Astrocyte of the hippocampus (primary cell): ENCODE results near the gene RBAK.
"Not testable (repeated sequence)": the region's sequence is repeated elsewhere in the genome, so short reads cannot be mapped to it uniquely, and the experiment has no call there.

ENCODE experiments used
- DNase-seq: peaks from one replicate; pipeline ENCODE4 v3.0.0; 2011; ENCODE audit warnings: low read depth, low spot score

Gene RBAK

GRCh38 chr7:5050676-5051075 lies 5.0 kb downstream of the RBAK start:
- DNase-seq, result no peak

- not testable (repeated sequence) for DNase-seq
Measured at GRCh38 chr7:5051731-5052130, 6.1 kb downstream of the RBAK start.

DNA sequence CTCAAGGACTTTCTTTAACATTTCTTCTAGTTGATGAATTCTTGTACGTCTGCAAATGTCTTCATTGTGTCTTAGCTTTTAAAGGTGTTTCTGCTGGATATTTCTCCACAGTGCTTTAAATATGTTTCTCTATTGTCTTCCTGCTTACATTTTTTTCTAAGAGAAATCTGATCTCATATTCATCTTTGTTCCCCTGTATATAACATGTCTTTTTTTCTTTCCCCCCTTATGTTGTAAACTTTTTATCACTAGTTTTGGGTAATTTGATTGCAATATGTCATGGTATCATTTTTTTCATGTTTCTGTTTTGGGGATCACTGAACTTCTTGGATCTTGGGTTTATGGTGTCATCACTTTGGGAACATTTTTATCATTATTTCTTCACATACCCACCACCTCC lies 7.5 kb downstream of the RBAK start:
- no peak for DNase-seq

GRCh38 chr7:5063698-5064097 lies 18.0 kb downstream of the RBAK start:
- no peak for DNase-seq

- DNase-seq, result no peak
Measured at GRCh38 chr7:5064391-5065106, 18.9 kb downstream of the RBAK start.

GRCh38 chr7:5065107-5065407 lies 19.4 kb downstream of the RBAK start:
- DNase-seq, result no peak

- DNase-seq, result no peak
Measured at GRCh38 chr7:5068521-5068920, 22.9 kb downstream of the RBAK start.

GRCh38 chr7:5070206-5070605 lies 24.5 kb downstream of the RBAK start:
- no peak for DNase-seq

- DNase-seq, result not testable (repeated sequence)
Measured at GRCh38 chr7:5075187-5075586, 29.5 kb downstream of the RBAK start.

DNA sequence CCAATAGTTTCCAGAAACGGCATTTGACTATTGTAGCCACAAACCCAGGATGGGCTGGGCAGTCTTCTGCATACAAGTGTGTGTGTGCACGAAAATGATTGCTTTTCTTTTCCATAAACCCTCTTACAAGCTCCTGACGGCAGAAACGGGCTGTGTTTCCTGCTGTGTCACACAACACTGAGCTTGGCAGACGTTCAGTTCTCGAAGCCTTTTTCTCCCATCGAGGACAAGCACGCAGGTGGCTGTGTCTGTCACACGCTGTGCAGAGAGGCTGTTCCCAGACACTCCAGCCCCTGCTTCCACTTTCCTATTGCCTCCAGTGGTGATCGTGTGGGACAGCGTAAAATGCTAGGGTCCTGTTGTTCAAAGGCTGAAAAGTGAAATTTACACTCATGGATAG lies 32.1 kb downstream of the RBAK start:
- DNase-seq, result peak; percentile 26

DNA sequence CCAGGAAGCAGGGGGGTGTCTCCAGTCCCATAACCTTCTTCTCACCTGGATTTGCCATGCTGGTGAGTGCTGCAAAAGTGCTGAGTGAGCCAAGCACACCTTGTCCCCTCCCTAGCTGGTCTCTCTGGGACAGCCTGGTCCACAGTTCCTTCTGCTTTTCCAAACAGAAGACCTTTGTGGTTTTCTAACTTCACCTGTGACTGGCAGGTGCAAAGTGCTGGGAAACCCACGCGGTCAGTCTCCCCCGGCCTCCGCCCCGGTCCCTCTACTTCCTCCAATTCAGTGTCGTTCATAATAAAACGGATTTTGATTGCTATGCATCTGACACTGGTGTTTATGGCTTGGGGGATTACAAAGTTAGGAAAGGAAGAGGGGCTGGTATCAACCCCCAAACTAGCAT lies 37.1 kb downstream of the RBAK start:
- no peak for DNase-seq

- DNase-seq, result no peak
Measured at GRCh38 chr7:5083311-5083711, 37.7 kb downstream of the RBAK start.

GRCh38 chr7:5086256-5086655 lies 40.6 kb downstream of the RBAK start:
- DNase-seq, result no peak

DNA sequence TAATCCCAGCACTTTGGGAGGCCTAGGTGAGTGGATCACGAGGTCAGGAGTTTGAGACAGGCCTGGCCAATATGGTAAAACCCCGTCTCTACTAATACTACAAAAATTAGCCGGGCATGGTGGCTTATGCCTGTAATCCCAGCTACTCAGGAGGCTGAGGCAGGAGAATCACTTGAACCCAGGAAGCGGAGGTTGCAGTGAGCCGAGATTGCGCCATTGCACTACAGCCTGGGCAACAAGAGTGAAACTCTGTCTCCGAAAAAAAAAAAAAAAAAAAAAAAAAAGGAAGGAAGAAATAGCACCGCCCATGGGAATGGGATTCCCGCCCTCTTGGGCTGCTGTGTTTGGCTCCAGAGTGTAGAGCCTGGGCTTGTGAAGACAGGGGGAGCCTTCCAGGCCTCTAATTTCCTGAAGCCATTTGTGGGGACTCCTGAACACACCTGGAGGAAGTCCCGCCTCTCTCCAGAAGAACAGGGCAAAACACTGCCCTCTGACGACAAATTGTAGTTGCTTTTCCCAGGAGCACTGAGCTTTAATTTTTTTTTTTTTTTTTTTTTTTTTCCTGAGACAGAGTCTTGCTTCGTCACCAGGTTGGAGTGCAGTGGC lies 42.7 kb downstream of the RBAK start:
- not testable (repeated sequence) for DNase-seq

GRCh38 chr7:5088906-5089305 lies 43.2 kb downstream of the RBAK start:
- DNase-seq, result no peak

DNA sequence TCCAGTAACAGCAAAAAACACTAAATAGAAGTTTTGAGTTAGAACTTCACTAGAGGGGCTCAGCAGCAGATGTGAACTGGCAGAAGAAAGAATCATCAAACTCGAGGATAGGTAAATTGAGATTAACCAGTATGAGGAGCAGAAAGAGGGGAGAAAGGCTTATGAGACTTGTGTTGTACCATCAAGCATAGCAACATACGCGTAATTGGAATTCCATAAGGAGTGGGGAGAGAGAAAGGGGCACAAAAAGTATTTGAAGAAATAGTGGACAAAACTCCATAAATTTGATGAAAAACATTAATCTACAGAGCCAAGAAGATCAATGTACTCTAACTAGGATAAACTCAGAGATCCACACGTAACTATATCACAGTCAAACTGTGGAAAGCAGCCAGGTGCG lies 48.3 kb downstream of the RBAK start:
- DNase-seq, result no peak

- no peak for DNase-seq
Measured at GRCh38 chr7:5094641-5095040, 49.0 kb downstream of the RBAK start.

DNA sequence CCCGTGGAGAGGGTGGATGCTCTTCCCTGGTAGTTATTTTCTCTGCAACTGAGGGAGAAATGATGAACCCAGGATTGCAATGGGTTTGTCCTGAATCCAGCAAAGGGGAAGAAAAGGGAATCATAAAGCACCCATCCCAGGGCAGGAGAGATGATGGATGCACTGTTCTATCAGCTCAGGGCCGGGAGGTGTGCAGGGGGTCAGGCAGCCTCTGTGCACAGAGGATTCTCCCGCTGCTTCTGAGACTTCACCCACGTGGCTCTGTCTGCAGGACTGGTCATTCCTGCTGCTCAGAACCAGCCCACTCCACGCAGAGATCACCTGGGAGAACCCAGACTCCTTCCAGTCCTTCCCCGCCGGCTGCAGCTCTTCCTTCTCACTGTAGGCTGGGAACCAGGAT lies 70.7 kb downstream of the RBAK start:
- no peak for DNase-seq

DNA sequence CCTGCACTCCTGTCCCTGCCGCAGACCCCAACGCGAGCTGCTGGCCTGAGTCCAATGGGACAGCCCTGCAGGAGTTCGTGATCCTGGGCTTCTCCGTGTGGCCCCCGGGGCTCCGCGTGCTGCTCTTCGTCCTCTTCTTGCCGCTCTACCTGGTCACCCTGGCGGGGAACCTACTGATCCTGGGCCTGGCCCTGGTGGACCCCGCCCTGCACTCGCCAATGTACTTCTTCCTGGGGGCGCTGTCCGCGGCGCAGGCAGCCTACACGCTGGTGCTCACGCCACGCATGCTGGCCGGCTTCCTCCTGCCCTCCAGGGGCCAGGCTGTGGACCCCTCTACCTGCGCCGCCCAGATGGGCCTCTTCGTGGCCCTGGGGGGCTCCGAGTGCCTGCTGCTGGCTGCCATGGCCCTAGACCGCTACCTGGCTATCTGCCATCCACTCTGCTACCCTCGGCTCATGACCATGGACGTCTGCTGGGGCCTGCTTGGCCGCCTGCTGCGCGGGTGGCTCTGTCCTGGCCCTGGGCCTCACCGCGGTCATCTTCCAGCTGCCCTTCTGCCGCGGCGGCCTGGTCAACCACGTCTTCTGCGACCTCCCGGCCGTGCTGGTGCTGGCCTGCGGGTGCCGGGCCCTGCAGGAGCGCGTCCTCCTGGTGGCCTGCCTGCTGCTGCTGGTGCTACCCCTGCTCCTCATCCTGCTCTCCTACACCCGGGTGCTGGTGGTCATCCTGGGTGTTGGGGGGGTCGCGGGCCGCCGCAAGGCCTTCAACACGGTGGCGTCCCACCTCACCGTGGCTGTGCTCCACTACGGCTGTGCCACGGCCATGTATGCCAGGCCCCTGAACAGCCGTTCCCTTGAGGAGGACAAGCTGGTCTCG lies 71.7 kb downstream of the RBAK start:
- DNase-seq, result no peak
